ENCODE results near the gene ZNF430.

DNA sequence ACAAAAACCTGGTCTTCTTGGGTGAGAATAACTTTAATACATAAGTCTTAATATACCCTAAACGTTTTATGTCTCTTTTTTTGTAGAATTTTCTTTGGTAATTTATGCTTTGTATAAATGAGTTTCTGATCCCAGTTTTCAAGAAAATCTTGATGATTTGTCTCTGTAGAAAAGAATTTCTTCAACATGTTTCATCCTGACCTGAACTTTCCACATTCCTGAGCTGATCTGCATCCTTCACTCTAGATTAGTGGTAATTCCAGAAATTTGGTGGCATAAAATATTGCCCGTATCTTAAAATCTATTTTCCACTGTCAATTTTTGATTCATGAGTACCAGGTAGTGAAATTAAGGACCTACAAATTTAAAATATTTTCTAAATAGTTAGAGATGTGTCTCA is 77.8 kb downstream of the ZNF430 start:
- no peak for TF ChIP-seq POLR2AphosphoS5 (IDR thresholded peaks at IDR 0.05; ENCODE audit: insufficient read depth in 1 of 2, low read depth in 1 of 2)
- TF ChIP-seq, protein P1, sequence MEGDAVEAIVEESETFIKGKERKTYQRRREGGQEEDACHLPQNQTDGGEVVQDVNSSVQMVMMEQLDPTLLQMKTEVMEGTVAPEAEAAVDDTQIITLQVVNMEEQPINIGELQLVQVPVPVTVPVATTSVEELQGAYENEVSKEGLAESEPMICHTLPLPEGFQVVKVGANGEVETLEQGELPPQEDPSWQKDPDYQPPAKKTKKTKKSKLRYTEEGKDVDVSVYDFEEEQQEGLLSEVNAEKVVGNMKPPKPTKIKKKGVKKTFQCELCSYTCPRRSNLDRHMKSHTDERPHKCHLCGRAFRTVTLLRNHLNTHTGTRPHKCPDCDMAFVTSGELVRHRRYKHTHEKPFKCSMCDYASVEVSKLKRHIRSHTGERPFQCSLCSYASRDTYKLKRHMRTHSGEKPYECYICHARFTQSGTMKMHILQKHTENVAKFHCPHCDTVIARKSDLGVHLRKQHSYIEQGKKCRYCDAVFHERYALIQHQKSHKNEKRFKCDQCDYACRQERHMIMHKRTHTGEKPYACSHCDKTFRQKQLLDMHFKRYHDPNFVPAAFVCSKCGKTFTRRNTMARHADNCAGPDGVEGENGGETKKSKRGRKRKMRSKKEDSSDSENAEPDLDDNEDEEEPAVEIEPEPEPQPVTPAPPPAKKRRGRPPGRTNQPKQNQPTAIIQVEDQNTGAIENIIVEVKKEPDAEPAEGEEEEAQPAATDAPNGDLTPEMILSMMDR (IDR thresholded peaks at IDR 0.05) = no peak
- no peak for TF ChIP-seq POLR2A (IDR thresholded peaks at IDR 0.05)

All from vagina (tissue), 2 donors.